ENCODE data around the gene LEMD2.

Gene LEMD2

DNA sequence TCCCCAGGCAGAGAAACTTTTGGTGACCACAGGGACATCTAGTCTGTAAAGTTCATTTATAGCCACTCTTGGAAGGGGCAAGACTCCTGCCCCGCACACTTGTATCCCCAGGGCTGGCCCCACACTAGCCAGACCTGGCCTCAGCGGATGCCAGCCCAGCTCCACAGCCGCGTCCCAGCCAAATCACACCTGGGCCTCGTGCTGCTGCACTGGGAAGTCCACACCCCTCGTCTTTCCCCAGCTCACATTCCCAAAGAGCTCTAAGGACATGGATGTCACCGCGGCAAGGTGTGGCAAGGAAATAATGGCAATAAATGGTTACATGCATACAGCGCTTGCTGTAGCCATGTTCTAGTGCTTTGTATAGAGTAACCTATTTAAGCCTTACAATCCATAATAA is 50.8 kb downstream of the LEMD2 start:
- DNase-seq (ENCODE audit: low spot score), result no peak

DNA sequence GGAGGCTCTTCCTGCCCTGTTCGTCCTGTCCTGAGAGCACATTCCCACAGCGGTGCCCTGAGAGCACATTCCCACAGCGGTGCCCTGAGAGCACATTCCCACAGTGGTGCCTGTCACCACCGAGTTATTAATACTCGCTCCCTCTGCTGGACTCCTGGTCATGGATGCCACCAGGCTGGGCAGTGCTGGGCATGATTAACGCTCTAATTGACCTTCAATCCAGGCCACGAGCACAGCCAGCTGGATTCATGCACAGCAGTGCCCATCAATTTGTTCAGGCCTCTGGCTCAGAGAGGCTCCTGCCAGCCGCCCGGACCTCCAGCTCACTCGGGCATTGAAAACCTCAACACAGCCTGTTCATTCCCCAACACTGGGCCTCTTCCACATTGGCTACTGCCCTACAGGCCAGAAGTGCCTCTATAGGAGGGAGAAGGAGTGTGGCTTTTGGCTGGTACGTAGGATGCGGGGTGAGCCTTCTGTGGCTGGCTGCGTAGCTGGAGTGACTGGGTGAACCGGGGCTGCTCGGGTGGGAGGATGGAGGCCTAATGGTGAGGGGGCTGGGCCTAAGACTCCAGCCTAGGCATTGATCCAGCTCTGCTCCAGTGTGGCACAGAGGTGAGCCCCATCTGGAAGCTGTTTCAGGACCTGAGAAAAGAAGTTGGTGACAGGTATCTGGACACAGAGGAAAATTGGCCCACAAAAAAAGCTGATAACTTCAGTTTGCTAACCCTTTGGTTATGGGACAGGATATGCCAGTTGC is 51.5 kb downstream of the LEMD2 start:
- no peak for DNase-seq (ENCODE audit: low spot score)

DNA sequence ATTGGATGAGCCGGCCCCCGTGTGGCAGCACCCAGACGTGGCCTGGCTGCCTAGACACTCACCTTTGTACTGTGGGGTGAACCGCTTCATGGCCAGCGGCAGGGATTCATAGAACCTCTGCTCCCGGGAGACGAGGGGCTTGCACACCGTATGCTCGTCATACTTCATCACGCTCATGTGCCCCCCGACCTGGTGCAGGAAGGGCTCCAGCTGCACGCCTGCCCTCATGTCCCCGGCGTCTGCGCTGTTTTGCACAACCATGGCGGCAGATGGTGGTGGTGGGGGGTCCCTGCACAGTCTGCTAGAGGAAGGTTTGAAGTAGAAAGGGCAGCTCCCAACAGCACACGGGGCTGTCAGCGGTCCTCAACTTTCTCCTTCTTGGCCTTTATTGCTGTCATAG is 53.7 kb downstream of the LEMD2 start:
- DNase-seq (ENCODE audit: low spot score), result no peak

DNA sequence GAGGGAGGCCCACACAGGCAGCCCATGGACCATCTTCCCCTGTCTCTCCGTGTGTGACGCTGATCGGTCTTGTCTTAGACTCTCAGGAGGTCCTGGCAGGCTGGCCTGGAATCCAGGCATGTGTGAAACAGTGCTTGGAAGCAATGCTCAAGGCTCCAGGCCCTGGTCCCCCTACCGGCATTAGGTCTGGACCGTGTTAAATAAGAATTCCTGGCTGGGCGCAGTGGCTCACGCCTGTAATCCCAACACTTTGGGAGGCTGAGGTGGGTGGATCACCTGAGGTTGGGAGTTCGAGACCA is 55.3 kb downstream of the LEMD2 start:
- no peak for DNase-seq (ENCODE audit: low spot score)

DNA sequence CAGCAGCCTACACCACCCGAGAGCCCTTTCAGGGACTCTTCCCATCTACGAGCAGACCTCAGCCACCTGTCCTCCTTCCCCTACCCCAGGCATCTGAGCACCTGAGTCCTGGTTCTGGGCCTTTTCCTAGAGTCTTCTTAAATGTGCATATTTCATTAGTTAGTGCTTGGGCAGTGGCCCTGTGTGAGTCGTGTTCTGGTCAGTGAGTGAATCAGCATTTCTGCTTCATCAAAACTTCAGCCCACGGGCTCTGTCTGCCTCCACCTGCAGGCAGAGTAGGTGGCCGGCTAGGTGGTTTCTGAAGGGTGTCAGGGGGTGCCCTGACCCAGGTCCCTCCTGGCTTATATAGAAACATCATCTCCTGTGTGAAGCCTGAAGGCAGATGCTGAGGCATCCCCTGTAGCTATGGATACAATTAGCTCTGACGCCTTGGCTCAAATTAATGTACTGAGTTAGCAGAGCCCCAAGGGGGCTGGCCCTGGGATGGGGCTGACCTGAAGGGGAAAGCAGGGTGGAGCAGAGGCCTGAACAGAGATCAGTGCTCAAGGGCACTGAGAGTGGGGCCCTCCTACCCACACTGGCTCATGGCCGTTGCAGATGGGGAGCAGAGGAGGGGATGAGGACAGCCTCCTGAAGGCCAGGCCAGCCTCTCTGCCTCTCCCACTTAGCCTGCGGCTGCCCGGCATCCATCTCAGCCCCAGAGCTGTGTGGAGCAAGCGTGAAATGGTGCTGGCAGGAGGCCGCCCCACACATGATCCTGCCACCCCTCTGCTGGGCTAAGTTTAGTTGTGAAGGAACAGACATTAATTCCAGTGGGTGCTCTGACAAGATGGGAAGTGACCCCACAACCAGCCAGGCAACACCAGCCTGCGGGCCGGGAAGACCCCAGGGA is 55.9 kb downstream of the LEMD2 start:
- DNase-seq (ENCODE audit: low spot score), result no peak

DNA sequence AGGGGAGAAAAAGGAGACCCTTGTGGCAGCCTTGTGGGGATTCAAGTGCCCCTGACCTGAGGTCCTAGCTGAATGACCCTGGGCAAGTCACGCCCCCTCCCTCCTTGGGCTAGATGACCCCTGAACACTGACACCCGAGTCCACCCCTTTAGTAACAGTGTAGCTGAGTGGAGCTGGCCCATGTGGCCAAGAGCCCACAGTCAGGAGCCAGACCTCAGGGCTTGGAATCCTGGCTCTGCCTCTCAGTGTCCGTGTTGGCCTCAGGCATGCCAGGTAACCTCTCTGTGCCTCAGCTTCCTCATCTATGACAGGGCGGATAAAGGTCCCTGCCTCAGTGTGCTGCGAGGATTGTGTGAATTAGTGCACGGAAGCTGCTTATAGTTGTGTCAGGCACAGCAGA is 56.5 kb downstream of the LEMD2 start:
- DNase-seq (ENCODE audit: low spot score), result no peak

DNA sequence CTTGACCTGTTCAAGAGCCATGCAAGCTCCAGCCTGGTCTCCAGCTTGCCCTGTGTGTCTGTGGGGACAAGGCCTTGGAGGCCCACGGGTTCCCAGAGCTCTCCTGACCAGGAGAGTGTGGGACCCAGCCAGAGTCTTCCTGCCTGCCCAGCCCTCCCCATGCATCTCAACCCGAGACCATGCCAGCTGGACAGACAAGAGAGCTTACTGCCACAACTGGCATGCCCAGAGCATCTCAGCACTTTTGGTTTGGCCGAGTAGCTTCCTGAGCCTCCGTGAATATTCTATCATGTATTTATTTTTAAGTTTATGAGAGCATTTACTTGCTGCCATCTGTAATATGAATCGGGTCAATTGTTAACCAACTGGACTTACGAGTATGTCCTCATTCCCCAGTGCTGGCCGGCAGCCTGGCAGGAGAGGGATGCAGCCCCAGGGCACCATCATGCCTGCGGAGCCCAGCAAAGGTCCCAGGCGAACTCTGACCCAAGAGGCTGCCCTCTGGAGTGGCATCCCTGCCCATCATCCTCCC is 57.1 kb downstream of the LEMD2 start:
- no peak for DNase-seq (ENCODE audit: low spot score)

DNA sequence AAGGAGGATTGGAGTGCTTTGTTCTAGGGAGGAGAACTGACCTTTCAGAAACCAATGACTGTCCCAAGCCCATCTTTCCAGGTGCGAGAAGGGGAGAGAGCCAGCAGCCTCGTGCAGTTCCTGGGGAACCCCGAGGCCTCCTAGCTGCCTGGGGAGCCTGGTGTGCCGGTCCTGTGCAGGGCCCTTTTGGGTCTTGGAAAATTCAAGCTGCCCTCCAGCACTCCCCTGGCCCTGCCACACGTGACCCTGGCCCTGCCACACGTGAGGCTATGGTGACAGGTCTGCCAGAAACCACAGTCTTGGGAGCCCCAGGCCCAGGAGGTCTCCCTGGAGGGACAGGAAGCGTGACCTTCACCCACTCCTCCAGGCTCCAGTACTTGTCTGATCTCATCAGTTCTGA is 57.9 kb downstream of the LEMD2 start:
- DNase-seq (ENCODE audit: low spot score), result no peak

DNA sequence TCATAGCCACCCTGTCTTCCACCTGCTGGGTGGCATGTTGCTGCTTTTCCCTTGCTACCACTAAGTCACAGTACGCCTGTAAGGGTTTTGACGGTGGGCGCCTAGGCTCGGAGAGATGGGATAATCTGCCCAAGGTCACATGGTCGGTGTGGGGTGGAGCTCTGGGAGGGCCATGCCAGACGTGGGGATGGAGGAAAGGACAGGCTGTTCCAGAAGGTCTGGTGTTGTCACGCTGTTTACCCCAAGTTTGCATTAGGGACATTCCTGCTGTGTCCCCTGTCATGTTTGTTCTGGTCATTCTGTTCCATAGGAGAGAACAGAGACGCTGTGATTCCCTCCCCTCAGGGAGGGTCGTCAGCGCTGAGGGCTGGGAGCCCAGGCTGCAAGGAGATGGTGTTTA is 58.3 kb downstream of the LEMD2 start:
- DNase-seq (ENCODE audit: low spot score), result no peak

DNA sequence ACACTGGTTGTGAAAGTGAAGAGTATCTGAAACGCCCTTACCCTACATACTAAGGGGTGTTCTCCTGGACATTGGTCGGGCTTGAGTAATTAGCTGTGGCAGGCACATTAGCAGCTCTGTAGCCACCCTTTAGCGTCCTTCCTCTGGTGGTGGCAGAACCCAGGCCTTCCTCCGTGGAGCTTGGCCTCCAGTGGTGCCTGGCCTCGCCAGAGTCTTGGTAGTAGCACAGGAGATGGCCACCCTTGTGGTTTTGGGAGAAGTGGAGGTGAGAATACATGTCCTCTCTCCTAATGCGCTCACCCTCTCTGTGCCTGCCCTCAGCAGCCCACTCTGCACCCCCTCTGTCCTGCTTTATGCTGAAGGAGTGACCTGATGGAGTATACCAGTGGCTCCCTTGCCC is 59.9 kb downstream of the LEMD2 start:
- no peak for DNase-seq (ENCODE audit: low spot score)

DNA sequence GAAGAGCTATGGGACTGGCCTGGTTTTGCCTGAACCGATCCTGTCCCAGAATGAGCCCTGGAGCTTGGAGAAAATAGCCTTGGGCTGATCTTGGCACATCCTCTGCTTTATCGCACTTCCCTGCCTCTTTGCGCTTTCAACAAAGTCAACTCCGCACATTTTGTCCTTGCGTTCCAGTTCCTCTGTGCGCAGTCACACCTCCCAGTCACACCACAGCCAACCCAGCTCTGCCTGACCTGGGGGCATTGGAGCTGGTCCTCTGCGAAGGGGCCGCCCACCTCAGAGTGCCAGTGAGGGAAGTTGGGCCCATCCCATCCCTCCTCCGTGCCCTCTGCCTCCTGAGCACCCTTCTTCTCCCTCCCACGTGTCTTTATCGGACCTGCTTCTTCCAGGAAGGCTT is 60.5 kb downstream of the LEMD2 start:
- DNase-seq (ENCODE audit: low spot score), result no peak

DNA sequence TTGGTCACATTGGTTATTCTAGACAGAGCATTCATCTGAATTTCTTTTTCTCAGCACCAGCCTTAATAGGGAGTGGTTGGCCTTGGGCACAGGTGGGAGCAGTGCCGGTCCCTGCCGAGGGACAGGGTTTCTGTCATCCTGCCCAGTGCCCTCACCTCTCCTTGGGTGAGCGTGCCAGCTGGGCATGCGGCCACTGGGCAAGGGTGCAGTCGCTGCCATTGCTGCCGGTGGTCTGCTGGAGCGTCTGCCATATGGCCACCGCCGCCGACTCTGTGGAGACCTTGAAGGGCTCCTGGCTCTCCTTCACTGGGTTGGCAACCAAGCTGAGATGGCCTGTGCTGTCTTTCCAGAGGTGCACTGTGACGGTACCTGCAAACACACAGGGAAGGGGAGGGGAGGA is 61.0 kb downstream of the LEMD2 start:
- no peak for DNase-seq (ENCODE audit: low spot score)

DNA sequence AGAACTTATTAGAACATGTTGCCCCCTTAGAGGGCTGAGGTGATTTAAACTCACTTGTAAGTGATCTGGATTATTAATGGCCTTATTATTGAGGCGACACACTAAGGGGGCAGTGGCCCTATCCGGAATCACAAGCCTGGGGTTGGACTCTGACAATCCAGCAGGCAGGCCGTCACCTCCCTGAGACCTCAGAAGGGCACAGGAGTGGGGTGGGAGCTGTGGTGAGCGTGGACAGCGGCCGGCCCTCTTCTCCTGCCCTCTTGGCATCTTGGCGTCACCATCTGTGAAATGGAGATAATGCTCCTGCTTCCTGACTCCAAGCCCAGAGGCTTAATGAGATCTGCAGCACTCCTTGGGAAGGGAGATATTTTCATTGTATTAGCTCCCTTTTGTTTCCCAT is 61.8 kb downstream of the LEMD2 start:
- no peak for DNase-seq (ENCODE audit: low spot score)

DNA sequence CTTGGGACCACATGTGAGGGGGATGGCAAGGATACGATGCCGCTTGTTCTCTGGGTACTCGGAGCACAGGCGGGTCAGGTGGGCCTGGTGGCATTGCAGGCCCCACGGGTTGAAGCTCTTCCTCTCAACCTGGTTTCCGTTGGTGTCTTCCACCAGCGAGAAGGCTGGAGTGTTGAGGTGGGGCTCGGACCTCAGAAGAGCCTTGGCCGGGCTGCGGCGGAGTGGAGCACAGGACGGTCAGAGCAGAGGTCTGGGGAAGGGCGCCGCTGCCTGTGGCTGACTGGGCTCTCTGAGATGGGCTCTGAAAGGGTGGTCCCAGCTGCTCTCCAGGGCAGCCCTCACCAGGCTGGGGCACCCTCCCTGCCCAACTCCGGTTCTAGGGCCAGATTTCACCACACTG is 62.2 kb downstream of the LEMD2 start:
- no peak for DNase-seq (ENCODE audit: low spot score)

DNA sequence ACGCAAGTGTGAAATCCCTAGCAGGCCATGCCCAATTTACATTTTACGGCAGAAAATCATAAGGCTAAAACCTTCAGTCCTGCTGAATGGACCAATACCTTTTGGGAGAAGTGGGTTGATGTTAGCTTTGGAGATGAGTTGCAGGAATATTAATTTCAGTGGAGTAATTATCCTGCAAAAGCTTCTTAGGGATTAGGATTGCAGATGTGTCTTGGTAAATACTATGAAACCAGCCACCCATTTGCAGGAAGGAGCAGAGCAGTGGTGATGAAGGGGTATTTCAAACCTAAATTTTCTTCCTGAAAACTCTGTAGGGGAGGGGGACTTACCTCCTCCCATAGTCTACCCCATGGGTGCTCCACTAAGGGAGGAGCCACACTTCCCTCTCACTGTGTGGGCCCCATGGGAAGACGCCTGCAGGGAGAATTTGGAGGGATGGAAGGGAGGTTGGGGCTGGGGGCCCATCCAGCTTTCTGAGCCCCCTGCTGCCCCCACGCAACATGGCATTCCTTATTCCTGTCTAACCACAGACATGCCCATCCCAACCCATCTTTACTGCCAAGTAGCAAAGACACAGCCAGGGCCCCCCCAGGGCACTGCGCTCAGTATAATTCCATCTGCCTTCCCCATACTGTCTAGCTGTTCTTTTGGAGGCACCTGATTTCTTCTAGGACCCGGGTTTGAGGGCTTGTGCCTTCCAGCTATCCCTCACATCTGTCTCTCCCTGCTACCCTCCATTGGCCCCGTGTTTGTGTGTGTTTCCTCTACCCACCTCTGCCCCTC is 62.8 kb downstream of the LEMD2 start:
- no peak for DNase-seq (ENCODE audit: low spot score)

DNA sequence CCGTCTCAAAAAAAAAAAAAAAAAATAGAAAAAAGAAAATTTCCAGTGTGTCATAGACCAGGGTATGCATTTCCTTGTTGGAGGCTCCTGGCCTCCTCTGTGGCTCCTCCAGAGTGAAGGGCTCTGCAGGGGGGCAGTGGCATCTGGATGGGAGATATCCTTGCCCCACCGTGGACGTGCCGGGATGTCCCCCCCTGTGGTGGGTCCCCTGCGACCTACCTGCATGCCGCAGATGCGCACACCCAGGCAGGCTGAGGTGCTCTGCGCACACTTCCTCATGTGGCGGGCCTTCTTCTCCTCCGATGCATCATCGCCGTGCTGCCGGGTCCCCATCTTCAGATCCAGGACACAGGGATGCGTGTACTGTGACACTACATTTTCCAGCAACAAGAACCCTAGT is 63.7 kb downstream of the LEMD2 start:
- no peak for DNase-seq (ENCODE audit: low spot score)

DNA sequence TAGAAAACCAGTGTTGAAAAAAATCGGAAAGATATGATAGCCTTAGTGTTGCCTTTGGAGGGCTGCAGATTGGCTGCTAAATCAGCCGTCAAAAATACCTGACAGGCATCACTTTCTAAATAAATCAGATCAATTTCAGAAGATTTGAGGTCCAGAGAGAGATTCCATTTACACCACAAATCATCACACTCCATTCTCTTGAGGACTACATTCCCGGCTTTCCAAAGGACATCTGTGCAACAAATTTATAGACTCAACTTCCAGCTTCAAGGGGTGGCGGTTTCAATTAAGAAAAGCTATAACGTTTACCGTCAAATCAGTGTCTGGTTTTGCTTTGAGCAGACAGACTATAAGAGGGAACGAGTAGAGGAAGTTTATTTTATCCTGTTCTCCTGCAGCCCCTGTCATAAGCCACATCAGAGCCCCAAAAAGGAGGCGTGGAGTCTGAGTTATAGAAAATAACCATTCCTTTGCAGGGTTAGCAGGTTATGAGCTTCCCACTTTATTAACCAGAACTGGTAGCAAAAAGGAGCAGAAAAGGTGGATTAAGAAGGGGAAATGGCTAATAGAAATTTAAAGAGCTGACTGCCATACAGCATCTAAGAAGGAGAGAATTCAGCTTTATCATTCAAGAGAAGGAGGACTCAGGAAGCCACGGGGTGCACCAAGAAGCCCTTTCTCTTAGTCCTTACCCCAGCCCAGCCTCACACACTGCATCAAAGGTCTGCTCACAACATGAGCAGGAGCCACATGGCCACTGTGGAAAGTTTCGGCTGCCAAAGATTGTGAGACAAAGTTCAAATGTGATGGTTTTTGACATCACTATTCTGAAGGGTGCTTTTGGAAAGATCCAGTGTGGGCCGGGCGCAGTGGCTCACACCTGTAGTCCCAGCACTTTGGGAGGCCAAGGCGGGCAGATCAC is 64.6 kb downstream of the LEMD2 start:
- no peak for DNase-seq (ENCODE audit: low spot score)

DNA sequence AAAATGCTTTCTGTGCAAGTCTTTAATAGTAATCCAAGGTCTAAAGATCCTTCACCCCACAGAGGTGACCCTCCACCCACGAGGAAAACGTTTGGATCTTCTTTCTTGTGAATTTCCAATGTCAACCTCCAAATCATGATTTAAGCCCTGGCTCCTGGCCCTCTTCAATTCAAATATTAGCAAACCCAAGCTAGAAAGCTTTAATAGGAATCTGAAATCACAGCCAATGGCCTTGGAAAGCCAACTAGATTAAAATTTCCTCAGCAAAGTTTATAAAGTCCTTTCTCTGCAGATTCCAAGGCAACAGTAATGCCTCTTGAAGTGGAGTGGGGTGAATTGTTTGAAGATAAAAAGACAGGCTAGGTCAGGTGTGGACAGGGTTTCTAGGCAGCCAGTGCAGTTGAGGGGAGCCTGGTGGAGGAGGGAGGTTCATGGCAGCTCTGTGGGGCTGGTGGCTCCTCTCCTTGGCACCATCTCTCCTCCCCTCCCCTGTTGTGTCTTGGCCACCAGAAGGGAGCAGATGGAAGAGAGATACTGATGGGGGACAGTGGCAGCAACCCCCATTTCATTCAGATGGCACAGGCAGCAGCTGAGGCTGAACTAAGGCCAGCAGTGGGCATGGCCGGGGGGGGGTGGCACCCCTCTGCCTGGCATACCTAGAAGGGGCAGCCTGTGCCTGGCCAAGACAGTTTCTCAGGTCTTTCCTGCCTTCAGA is 65.4 kb downstream of the LEMD2 start:
- DNase-seq (ENCODE audit: low spot score), result no peak

DNA sequence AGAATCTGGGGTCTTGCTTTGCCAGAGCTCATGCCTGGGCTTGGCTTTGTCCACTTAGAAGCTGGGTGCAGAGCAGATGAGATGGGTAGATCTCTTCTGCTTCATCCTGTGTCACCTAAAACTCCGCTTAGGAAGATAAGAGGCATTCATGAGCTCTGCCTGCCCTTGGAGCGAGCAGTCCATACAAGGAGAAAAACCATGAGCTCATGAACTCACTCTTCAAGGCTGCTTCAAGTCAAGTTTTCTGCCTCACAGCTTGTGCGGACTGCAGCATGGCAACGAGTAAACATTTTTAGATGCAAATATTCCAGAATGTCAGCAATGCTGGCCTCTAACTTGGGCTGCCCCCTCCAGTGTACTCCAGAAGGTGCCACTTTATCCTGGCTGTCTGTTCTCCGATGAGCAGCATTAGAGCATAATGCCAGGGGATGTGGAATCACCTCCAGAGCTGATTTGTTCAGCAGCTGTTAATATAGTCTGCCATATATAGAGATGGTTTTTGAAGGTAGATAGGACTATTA is 66.8 kb downstream of the LEMD2 start:
- no peak for DNase-seq (ENCODE audit: low spot score)

DNA sequence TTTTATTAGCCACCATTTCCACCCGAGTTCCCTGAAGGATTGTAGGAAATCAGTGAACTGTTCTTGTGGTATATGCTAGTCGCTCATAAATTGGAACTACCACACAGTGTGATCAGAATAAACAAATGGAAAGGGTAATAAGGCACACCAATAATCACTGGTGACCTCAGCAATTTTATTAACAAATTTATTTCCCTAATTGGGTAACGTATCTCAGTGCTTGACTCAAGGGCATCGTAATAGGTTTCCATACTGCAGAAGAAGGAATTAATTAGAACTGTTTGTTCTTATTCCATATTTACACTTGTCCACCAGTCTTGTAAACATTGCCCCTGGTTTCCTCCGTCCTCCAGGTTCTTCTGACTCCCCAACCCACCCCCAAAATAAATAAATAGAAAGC is 67.4 kb downstream of the LEMD2 start:
- DNase-seq (ENCODE audit: low spot score), result no peak

Data from kidney capillary endothelial cell (primary cell).